Right lobe of liver (tissue), 4 donors: Measurements from ENCODE around the gene ATP5PD.

Experiments used
- POLR2A ChIP-seq: fragments of 450-650 bp; IDR thresholded peaks from one replicate; pipeline ENCODE4 v1.6.1; 2017; ENCODE audit warnings: antibody characterized with exemption, mild to moderate bottlenecking
- TF ChIP-seq, protein P1 (sequence below), 4 donors: fragments of 200-600 bp in 3 of 4; fragments of 450-650 bp in 1 of 4; IDR thresholded peaks; one replicate each; pipeline versions ENCODE4 v1.5.1 to v1.8.0; 2016 to 2022; ENCODE audit warnings: antibody characterized with exemption in 4 of 4, mild to moderate bottlenecking in 2 of 4
- donor health status: DM: no; HTN: no; CAD: no.
- donor health status: DM: no; HTN: no; CAD: no.
- donor health status: DM: no; HTN: yes; CAD: no.

DNA sequence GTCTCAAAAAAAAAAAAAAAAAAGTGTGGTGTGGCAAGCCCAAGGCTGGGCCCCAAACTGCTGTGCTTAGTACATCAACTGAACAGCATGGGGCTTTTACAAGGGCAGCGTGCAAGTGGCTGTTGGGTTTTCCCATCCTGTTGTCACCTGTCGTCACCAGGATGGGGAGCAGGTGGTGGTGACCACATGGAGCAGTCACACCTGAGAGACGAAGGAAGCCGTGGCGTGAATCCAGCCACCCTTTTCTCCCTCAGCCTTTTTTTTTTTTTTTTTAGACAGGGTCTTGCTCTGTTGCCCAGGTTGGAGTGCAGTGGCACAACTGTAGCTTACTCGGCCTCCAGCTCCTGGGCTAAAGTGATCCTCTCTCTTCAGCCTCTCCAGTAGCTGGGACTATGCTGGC, 38.4 kb downstream of the ATP5PD start:
- TF ChIP-seq, protein P1, sequence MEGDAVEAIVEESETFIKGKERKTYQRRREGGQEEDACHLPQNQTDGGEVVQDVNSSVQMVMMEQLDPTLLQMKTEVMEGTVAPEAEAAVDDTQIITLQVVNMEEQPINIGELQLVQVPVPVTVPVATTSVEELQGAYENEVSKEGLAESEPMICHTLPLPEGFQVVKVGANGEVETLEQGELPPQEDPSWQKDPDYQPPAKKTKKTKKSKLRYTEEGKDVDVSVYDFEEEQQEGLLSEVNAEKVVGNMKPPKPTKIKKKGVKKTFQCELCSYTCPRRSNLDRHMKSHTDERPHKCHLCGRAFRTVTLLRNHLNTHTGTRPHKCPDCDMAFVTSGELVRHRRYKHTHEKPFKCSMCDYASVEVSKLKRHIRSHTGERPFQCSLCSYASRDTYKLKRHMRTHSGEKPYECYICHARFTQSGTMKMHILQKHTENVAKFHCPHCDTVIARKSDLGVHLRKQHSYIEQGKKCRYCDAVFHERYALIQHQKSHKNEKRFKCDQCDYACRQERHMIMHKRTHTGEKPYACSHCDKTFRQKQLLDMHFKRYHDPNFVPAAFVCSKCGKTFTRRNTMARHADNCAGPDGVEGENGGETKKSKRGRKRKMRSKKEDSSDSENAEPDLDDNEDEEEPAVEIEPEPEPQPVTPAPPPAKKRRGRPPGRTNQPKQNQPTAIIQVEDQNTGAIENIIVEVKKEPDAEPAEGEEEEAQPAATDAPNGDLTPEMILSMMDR (IDR thresholded peaks at IDR 0.05) = no peak
- no peak for TF ChIP-seq POLR2A
